Right lobe of liver (tissue), 4 donors: Measurements from ENCODE around the gene ALPP.

Source experiments
- CTCF ChIP-seq, 4 donors: fragments of 200-600 bp in 3 of 4; fragments of 450-650 bp in 1 of 4; IDR thresholded peaks; one replicate each; pipeline versions ENCODE4 v1.5.1 to v1.8.0; 2016 to 2022; ENCODE audit warnings: antibody characterized with exemption in 4 of 4, mild to moderate bottlenecking in 2 of 4
- POLR2A ChIP-seq: fragments of 450-650 bp; IDR thresholded peaks from one replicate; pipeline ENCODE4 v1.6.1; 2017; ENCODE audit warnings: antibody characterized with exemption, mild to moderate bottlenecking
- donor health status: DM: no; HTN: no; CAD: no.
- donor health status: DM: no; HTN: no; CAD: no.
- donor health status: DM: no; HTN: yes; CAD: no.

GRCh38 chr2:232336241-232336736 lies 42.3 kb upstream of the ALPP start:
- TF ChIP-seq POLR2A (no peak), CTCF (IDR thresholded peaks at IDR 0.05) (no peak)
